ENCODE data around the gene ALDH1B1. TPM values are rescaled to one million over a fixed set of nuclear protein-coding genes. Genes with fewer than 3 reads are reported as not detected.

The ALDH1B1 gene
- total and polyA plus RNA-seq, 10 of the 15 experiments (the other 5 are each of a cell fraction or from before 2014, with no cell fraction given) = 8.6 to 38.5 (median 30.9) TPM

- Histone ChIP-seq H3K9me3 (replicated peaks; ENCODE audit: control insufficient read depth, insufficient read depth, low read length) (no peaks in the 10 kb centered on the region), H3K27ac (ENCODE audit: control insufficient read depth, insufficient read depth) (no peak overlapping the region), H3K4me2 (ENCODE audit: control insufficient read depth, insufficient read depth) (no peak overlapping the region), H3K36me3 (ENCODE audit: control insufficient read depth in 2 of 2, insufficient read depth in 2 of 2, low read length in 1 of 2) (no peaks in the 10 kb centered on the region), H3K27me3 (replicated peaks in 1 of 2; ENCODE audit: control insufficient read depth in 2 of 2, insufficient read depth in 2 of 2, low read length in 1 of 2) (no peaks in the 10 kb centered on the region; a peak in 1 of 4 replicates), H3K9ac (ENCODE audit: control insufficient read depth, insufficient read depth, low read length) (no peak overlapping the region), H3K4me1 (ENCODE audit: control insufficient read depth, insufficient read depth, low read length) (peaks cover 4% of the 10 kb centered on the region; the same call in 1 of the 2 replicates), H3K79me2 (ENCODE audit: control insufficient read depth, insufficient read depth, low read length) (no peaks in the 10 kb centered on the region), H3K4me3 (no peak overlapping the region), H2AFZ (ENCODE audit: control insufficient read depth, low read depth, low read length) (no peak overlapping the region), H4K20me1 (ENCODE audit: control insufficient read depth, insufficient read depth) (no peaks in the 10 kb centered on the region)
- RAD21 ChIA-PET (ENCODE audit: unreplicated experiment) = no interaction called here
- no peak for ATAC-seq
- SMC1A ChIA-PET (ENCODE audit: uncharacterized antibody, unreplicated experiment) = interaction anchor here (1.0 to 2.8 kb wide), 4 partner anchors 9 to 30 kb away, joined by 3 to 16 read pairs (median 5); no protein-coding TSS in a partner anchor
- CTCF ChIA-PET = interaction anchor here (0.8 to 3.8 kb wide), 3 partner anchors 9 to 11 kb away, joined by 3 to 13 read pairs (median 5); no protein-coding TSS in a partner anchor
- DNase-seq (ENCODE audit: low read depth, low spot score) = no peak
- no peak for FAIRE-seq
- POLR2A ChIA-PET = no interaction called here
- in situ Hi-C loops (cut with MboI) (no loop called here), intact Hi-C loops (cut with micrococcal nuclease; ENCODE audit: unreplicated experiment) (loop anchor here (10.0 kb wide), 1 partner anchor 72 kb away; no protein-coding TSS in a partner anchor)
- BruUV-seq (replicated peaks) = no TSS peak
- TF ChIP-seq ZBTB40 (IDR thresholded peaks at IDR 0.05; ENCODE audit: borderline replicate concordance) (no peak), CBX3 (IDR thresholded peaks at IDR 0.05; ENCODE audit: borderline replicate concordance, low read depth) (no peak), FOS (IDR thresholded peaks at IDR 0.05; ENCODE audit: borderline replicate concordance, extremely low read depth, insufficient read length) (no peak), POLR2AphosphoS5 (IDR thresholded peaks at IDR 0.05; ENCODE audit: low read length) (no peak), PRDM15 (CRISPR knock-in tag; IDR thresholded peaks at IDR 0.05) (no peak)
- WGBS (ENCODE audit: insufficient coverage, insufficient replicate concordance, low lambda C conversion rate, missing lambda C conversion rate) = 24% methylated on average over 8 of the region's 8 CpGs
Observed at GRCh38 chr9:38442473-38443096, 50.1 kb downstream of the ALDH1B1 start.
